ENCODE measurements around the gene SLC16A3. TPM values are rescaled to one million over a fixed set of nuclear protein-coding genes. Genes with fewer than 3 reads are reported as not detected.

Gene SLC16A3
- total and polyA plus RNA-seq, 4 donors, result 1.1 to 10.5 (median 8.8) TPM

GRCh38 chr17:82257473-82257872 lies 28.6 kb downstream of the SLC16A3 start:
- H3K27ac ChIP-seq (ENCODE audit: low read depth in 1 of 2, low read length in 2 of 2), result no peak overlapping the region
- 74% methylated on average over 10 of the region's 10 CpGs for WGBS
- no peak overlapping the region for H3K9ac ChIP-seq (ENCODE audit: low read depth in 1 of 2, low read length in 2 of 2)

More at GRCh38 chr17:82257473-82257872, 28.6 kb downstream of the SLC16A3 start:
- Histone ChIP-seq H3K4me1 (ENCODE audit: control insufficient read depth in 4 of 4, insufficient read depth in 4 of 4, low read length in 3 of 4) (no peaks in the 10 kb centered on the region), H3K36me3 (ENCODE audit: control insufficient read depth in 4 of 4, insufficient read depth in 3 of 4, low read depth in 1 of 4, low read length in 3 of 4) (peaks cover 18 to 65% (median 51%) of the 10 kb centered on the region in 4 donors), H3K9me3 (ENCODE audit: control insufficient read depth in 4 of 4, low read length in 3 of 4) (no peaks in the 10 kb centered on the region), H3K4me3 (ENCODE audit: low read depth in 1 of 3, low read length in 3 of 3) (no peak overlapping the region), H3K27me3 (ENCODE audit: control insufficient read depth in 4 of 4, insufficient read depth in 4 of 4, low read length in 3 of 4) (no peaks in the 10 kb centered on the region)
- no peak for DNase-seq (ENCODE audit: low spot score)
- no peak for TF ChIP-seq ATF3 (IDR thresholded peaks at IDR 0.05)
- TF ChIP-seq RXRA (IDR thresholded peaks at IDR 0.05), result no peak
- TF ChIP-seq CTCF (IDR thresholded peaks at IDR 0.05; ENCODE audit: low read depth, low read length, missing input control), result no peak
- no peak for TF ChIP-seq NR2F2 (IDR thresholded peaks at IDR 0.05)
- TF ChIP-seq EGR1 (IDR thresholded peaks at IDR 0.05; ENCODE audit: low read depth in 2 of 2), result no peak
- no peak for TF ChIP-seq TAF1 (conservative IDR thresholded peaks at IDR 0.05)
- TF ChIP-seq HNF4A (conservative IDR thresholded peaks at IDR 0.05), result no peak
- no peak for TF ChIP-seq ZBTB33 (IDR thresholded peaks at IDR 0.05)
- TF ChIP-seq FOXA2 (IDR thresholded peaks at IDR 0.05), result no peak
- TF ChIP-seq FOXA1 (IDR thresholded peaks at IDR 0.05), result no peak
- TF ChIP-seq RAD21 (IDR thresholded peaks at IDR 0.05), result no peak
- TF ChIP-seq GABPA (IDR thresholded peaks at IDR 0.05 in 1 of 2, conservative IDR thresholded peaks at IDR 0.05 in 1 of 2), result no peak
- TF ChIP-seq YY1 (IDR thresholded peaks at IDR 0.05), result no peak
- TF ChIP-seq HNF4G (IDR thresholded peaks at IDR 0.05), result no peak
- TF ChIP-seq SP1 (IDR thresholded peaks at IDR 0.05), result no peak
- TF ChIP-seq JUND (IDR thresholded peaks at IDR 0.05), result no peak
- no peak for TF ChIP-seq MAX (IDR thresholded peaks at IDR 0.05)
- no peak for TF ChIP-seq REST (IDR thresholded peaks at IDR 0.05)
